ENCODE results near the gene SLFNL1.

The SLFNL1 gene

GRCh38 chr1:41021526-41022308 is at the start of gene SLFNL1:
TSS of gene SLFNL1 (minus strand) at chr1:41021725. CDS start at chr1:41020660, 1,065 bp downstream.
- no peak for DNase-seq (ENCODE audit: low spot score)

GRCh38 chr1:41056907-41057306 is 35.4 kb upstream of the SLFNL1 start:
- DNase-seq (ENCODE audit: low spot score) = no peak

GRCh38 chr1:41053316-41053715 is 31.8 kb upstream of the SLFNL1 start:
- DNase-seq (ENCODE audit: low spot score) = no peak

- DNase-seq (ENCODE audit: low spot score) = no peak
These were observed 29.5 kb upstream of the SLFNL1 start for GRCh38 chr1:41051022-41051421.

- DNase-seq (ENCODE audit: low spot score) = no peak
These were observed 27.0 kb upstream of the SLFNL1 start for GRCh38 chr1:41048540-41048939.

GRCh38 chr1:41046347-41046775 is 24.8 kb upstream of the SLFNL1 start:
- no peak for DNase-seq (ENCODE audit: low spot score)

- no peak for DNase-seq (ENCODE audit: low spot score)
These were observed 24.2 kb upstream of the SLFNL1 start for GRCh38 chr1:41045740-41046139.

- DNase-seq (ENCODE audit: low spot score) = no peak
These were observed 22.7 kb upstream of the SLFNL1 start for GRCh38 chr1:41044187-41044586.

GRCh38 chr1:41041614-41042270 is 20.2 kb upstream of the SLFNL1 start:
- DNase-seq (ENCODE audit: low spot score) = no peak

GRCh38 chr1:41038110-41038509 is 16.6 kb upstream of the SLFNL1 start:
- DNase-seq (ENCODE audit: low spot score) = no peak

- DNase-seq (ENCODE audit: low spot score) = no peak
These were observed 15.8 kb upstream of the SLFNL1 start for GRCh38 chr1:41037116-41037903.

- no peak for DNase-seq (ENCODE audit: low spot score)
These were observed 11.7 kb upstream of the SLFNL1 start for GRCh38 chr1:41033272-41033671.

- no peak for DNase-seq (ENCODE audit: low spot score)
These were observed 10.6 kb upstream of the SLFNL1 start for GRCh38 chr1:41032147-41032546.

GRCh38 chr1:41030872-41031616 is 9.5 kb upstream of the SLFNL1 start:
- DNase-seq (ENCODE audit: low spot score) = no peak

GRCh38 chr1:41028034-41028642 is 6.6 kb upstream of the SLFNL1 start:
- no peak for DNase-seq (ENCODE audit: low spot score)

- no peak for DNase-seq (ENCODE audit: low spot score)
These were observed 4.7 kb upstream of the SLFNL1 start for GRCh38 chr1:41025979-41026819.

- DNase-seq (ENCODE audit: low spot score) = no peak
These were observed 3.4 kb upstream of the SLFNL1 start for GRCh38 chr1:41024953-41025352.

- no peak for DNase-seq (ENCODE audit: low spot score)
These were observed 1.9 kb upstream of the SLFNL1 start for GRCh38 chr1:41023279-41023990.

- no peak for DNase-seq (ENCODE audit: low spot score)
These were observed 899 bp upstream of the SLFNL1 start for GRCh38 chr1:41022424-41022823.

GRCh38 chr1:41020654-41021053 is 871 bp downstream of the SLFNL1 start:
- DNase-seq (ENCODE audit: low spot score) = no peak

Data from SW480 (cell line).